Measurements from ENCODE around the gene CST6. TPM values are rescaled to one million over a fixed set of nuclear protein-coding genes. Genes with fewer than 3 reads are reported as not detected.

Gene CST6
- total RNA-seq, 1 donor from 2014 or later, result not detected

DNA sequence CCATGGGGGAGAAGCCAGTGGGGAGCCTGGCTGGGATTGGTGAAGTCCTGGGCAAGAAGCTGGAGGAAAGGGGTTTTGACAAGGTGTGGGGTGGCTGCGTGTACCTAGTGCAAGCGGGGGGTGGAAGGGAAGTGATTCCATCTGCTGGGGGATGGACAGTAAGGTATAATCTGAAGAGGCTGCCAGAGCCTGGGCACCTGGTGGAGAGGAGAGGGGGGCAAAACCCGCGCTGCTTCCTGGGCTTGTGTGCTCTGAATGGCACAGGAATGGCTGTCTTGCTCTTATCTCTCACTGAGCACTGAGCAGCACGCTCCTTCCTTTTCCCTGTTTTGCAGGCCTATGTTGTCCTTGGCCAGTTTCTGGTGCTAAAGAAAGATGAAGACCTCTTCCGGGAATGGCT, 8.5 kb upstream of the CST6 start:
- peaks cover 26% of the 10 kb centered on the region for H3K4me1 Mint-ChIP-seq (ENCODE audit: low read depth)
- H3K4me3 Mint-ChIP-seq (ENCODE audit: unreplicated experiment), result peak overlapping the region; percentile 99
- peak overlapping the region; percentile 86 for H3K27ac Mint-ChIP-seq (ENCODE audit: unreplicated experiment)
- H3K27me3 Mint-ChIP-seq (ENCODE audit: low read depth), result no peaks in the 10 kb centered on the region
- TF ChIP-seq, protein P1, sequence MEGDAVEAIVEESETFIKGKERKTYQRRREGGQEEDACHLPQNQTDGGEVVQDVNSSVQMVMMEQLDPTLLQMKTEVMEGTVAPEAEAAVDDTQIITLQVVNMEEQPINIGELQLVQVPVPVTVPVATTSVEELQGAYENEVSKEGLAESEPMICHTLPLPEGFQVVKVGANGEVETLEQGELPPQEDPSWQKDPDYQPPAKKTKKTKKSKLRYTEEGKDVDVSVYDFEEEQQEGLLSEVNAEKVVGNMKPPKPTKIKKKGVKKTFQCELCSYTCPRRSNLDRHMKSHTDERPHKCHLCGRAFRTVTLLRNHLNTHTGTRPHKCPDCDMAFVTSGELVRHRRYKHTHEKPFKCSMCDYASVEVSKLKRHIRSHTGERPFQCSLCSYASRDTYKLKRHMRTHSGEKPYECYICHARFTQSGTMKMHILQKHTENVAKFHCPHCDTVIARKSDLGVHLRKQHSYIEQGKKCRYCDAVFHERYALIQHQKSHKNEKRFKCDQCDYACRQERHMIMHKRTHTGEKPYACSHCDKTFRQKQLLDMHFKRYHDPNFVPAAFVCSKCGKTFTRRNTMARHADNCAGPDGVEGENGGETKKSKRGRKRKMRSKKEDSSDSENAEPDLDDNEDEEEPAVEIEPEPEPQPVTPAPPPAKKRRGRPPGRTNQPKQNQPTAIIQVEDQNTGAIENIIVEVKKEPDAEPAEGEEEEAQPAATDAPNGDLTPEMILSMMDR (IDR thresholded peaks at IDR 0.05), result no peak
- no peaks in the 10 kb centered on the region for H3K9me3 Mint-ChIP-seq (ENCODE audit: low read depth)
- H3K36me3 Mint-ChIP-seq (ENCODE audit: low read depth), result peaks cover 16% of the 10 kb centered on the region
- DNase-seq (ENCODE audit: low spot score), result no peak

DNA sequence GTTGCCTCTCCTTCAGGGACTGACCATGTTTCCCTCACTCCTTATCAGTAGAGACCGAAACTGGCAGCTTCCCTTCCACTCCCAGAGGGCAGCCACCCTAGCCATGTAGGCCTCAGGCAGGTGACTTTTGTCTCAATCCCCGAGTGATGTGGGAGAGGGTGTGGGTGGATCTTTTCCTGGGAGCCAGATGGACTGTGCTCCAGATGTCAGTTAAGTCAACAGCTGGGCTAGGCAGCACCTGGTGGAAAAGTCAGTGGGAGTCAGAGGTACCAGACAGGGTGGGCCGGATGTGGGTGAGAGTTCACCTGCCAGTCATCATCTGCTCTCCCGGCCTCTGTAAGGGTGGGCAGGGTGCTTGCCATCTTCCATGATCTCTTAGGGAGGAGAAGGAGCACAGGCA, 7.6 kb upstream of the CST6 start:
- Mint-ChIP-seq H3K9me3 (ENCODE audit: low read depth) (no peaks in the 10 kb centered on the region), H3K4me1 (ENCODE audit: low read depth) (peaks cover 30% of the 10 kb centered on the region), H3K27ac (ENCODE audit: unreplicated experiment) (no peak overlapping the region), H3K27me3 (ENCODE audit: low read depth) (no peaks in the 10 kb centered on the region), H3K4me3 (ENCODE audit: unreplicated experiment) (peak overlapping the region; percentile 22), H3K36me3 (ENCODE audit: low read depth) (peaks cover 9% of the 10 kb centered on the region)
- TF ChIP-seq, protein P1 (IDR thresholded peaks at IDR 0.05), result no peak
- no peak for DNase-seq (ENCODE audit: low spot score)

DNA sequence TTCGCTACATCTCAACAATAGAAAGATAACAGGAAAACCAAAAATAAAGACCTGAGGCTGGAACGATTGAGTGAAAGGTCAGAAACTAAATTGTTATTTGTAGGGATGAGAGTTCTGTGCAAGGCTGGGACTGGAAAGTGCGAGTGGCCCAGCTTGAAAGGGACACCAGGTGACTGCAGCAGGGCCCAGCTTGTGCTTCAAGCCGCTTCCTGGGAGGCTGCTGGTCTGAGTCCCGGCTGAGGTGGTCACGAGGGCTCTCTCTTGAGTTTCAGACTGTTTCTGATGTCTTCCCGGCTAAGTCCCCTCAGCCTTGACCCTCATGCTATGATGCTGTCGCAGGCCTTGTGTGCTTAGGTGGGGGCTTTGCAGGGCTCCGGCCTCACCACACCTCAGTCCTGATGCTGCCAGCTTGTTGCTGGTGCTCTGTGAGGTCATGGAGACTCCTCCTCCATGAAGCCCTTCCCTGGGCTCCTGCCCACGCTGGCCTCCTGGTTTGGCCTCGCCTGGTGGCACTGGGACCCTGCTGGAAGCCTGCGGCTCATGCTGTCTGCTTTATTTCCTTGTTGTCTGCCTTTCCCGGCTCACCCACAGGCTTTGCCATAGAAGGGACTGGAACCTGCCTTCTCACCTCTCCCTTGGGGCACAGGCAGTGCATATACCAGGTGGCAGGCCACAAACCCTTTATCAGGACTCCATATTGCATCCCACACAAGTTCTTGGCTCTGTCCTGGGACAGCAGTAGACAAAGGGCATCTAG, 5.5 kb upstream of the CST6 start:
- DNase-seq (ENCODE audit: low spot score), result no peak
- Mint-ChIP-seq H3K36me3 (ENCODE audit: low read depth) (peaks cover 4% of the 10 kb centered on the region), H3K4me3 (ENCODE audit: unreplicated experiment) (no peak overlapping the region), H3K27me3 (ENCODE audit: low read depth) (no peaks in the 10 kb centered on the region), H3K4me1 (ENCODE audit: low read depth) (peaks cover 22% of the 10 kb centered on the region), H3K9me3 (ENCODE audit: low read depth) (no peaks in the 10 kb centered on the region), H3K27ac (ENCODE audit: unreplicated experiment) (peak overlapping the region; percentile 57)
- TF ChIP-seq, protein P1 (IDR thresholded peaks at IDR 0.05), result no peak

DNA sequence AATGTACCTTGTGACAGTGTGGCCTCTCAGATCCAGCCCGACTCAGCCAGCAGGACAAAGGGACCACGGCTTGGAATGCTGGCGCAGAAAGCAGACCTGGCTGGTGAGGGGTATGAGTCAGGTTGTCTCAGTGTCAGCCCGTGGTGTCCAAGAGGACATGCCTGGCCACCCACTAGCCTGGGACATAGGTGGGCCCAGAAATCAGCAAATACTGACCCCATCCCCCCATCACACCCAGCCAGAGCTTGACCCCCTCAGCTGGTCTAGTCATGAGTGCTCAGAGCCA, 5.0 kb upstream of the CST6 start:
- peaks cover 4% of the 10 kb centered on the region for H3K36me3 Mint-ChIP-seq (ENCODE audit: low read depth)
- no peaks in the 10 kb centered on the region for H3K9me3 Mint-ChIP-seq (ENCODE audit: low read depth)
- TF ChIP-seq, protein P1 (IDR thresholded peaks at IDR 0.05), result no peak
- H3K4me1 Mint-ChIP-seq (ENCODE audit: low read depth), result peaks cover 24% of the 10 kb centered on the region
- DNase-seq (ENCODE audit: low spot score), result no peak
- H3K27ac Mint-ChIP-seq (ENCODE audit: unreplicated experiment), result no peak overlapping the region
- H3K4me3 Mint-ChIP-seq (ENCODE audit: unreplicated experiment), result no peak overlapping the region
- H3K27me3 Mint-ChIP-seq (ENCODE audit: low read depth), result no peaks in the 10 kb centered on the region

DNA sequence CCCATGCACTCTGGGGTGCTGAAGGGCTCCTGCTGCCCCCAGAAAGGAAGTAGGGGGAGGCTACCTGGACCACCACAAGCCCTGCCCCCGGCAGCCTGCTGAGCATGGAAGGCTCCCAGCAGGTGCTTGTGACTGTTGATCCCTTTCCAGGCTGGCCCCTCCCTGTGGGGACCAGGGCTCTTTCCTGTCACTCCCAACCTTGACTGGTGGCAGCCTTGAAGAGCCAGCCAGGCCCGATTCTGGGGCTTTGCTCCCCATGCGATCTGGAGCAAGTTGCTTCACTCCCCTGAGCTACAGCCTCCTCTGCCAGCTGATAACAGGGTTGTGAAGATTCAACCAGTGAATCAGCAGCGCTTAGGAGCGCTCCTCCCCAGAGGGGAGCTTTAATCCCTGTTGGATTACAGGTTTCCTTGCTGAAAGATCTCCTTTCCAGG, 4.6 kb upstream of the CST6 start:
- TF ChIP-seq, protein P1 (IDR thresholded peaks at IDR 0.05), result no peak
- H3K27ac Mint-ChIP-seq (ENCODE audit: unreplicated experiment), result no peak overlapping the region
- no peak for DNase-seq (ENCODE audit: low spot score)
- H3K36me3 Mint-ChIP-seq (ENCODE audit: low read depth), result peaks cover 4% of the 10 kb centered on the region
- H3K27me3 Mint-ChIP-seq (ENCODE audit: low read depth), result no peaks in the 10 kb centered on the region
- peaks cover 24% of the 10 kb centered on the region for H3K4me1 Mint-ChIP-seq (ENCODE audit: low read depth)
- no peaks in the 10 kb centered on the region for H3K9me3 Mint-ChIP-seq (ENCODE audit: low read depth)
- H3K4me3 Mint-ChIP-seq (ENCODE audit: unreplicated experiment), result no peak overlapping the region
